HG03135 (cell line): ENCODE data around the gene G3BP1.
"Not testable (repeated sequence)": the region's sequence is repeated elsewhere in the genome, so short reads cannot be mapped to it uniquely, and the experiment has no call there.

Source experiments
- ATAC-seq: cut with Tn5 transposase; IDR thresholded peaks from one replicate; pipeline ENCODE4 v1.9.1; 2021; ENCODE audit warnings: mild to moderate bottlenecking, moderate library complexity; ENCODE audit not compliant: unreplicated experiment

G3BP1 gene

DNA sequence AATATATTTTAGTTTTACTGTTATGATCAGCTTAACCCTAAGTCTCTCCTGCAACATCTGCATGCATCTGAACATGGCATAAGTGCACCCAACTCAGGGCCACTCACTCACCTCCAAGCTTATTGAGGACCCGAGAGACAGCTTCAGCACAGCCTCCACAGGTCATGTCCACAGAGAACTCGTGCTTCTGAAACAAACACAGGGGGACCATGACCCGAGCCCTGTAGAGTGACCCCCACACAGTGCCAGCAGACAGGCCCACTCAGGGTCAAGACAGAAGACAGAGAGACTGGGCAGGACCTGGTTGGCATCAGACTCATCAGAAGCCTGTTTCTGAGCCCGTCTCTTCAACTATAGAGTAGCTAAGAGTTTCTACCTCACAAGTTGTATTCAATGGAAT, 20.2 kb upstream of the G3BP1 start:
- no peak for ATAC-seq

DNA sequence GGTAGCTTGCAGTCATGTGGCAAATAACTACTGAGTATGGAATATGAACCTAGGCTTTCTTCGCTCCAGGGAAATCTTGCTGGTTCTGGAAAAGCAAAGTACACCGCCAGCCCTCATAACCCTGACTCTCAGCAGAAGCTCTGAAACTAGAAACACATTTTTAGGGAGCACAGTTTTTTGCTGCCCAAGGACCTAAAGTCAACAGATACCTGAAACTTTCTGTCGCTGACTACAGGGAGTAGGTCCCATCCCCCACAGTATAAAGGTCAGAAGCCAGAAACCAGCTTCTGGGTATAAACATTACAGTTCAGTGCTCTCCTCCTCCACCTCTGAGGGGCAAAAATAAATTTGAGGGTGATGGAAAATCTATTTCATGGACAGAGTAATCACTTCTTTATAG, 16.4 kb upstream of the G3BP1 start:
- no peak for ATAC-seq

DNA sequence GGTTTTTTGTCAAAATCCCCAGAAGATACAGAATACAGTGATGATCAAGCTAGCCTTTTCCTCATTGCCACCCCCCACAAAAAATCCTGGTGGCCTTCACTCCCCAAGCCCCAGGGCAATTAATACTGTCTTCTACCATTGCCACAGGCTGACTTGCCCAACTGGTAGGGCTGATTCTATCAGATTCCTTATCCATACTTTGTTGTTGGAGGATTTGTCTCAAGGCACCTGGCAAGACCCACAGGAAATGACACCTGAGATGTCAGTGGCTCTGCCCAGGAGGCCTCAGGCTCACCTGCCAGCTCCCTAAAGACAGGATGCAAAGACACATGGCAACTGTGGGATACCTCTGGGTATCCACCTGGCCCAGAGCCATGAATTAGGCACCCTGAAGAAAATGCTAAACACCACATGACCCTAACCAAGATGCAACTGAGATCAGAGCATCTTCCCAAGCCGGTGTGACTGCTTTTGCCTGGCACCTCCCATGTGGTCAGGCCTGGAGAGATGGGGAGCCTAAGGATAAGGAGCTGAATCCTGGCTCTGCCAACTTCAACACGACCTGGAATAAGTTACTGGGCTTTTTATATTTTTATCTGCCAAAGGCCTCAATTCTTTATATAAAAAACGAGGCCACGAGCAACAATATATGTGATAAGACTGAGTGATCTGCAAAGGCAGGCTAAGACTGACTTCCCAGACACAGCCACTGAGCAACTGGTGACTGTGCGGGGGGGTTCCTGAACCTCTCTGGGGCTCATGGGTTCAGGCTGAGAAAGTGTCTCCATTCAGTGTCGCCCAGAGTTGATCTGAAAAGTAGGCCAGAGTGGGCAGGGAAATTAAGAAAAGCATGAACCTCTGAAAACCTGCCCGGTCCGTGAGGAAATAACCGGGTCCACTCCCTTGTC, 14.3 kb upstream of the G3BP1 start:
- no peak for ATAC-seq

- ATAC-seq, result peak; percentile 9
Measured at GRCh38 chr5:151758141-151758429, 13.7 kb upstream of the G3BP1 start.

- ATAC-seq, result peak; percentile 98
Measured at GRCh38 chr5:151758430-151759241, 13.1 kb upstream of the G3BP1 start, which contains the start of gene ATOX1. Gene ATOX1 (minus strand): TSS chr5:151758631. CDS start chr5:151758551, 80 bp downstream.

DNA sequence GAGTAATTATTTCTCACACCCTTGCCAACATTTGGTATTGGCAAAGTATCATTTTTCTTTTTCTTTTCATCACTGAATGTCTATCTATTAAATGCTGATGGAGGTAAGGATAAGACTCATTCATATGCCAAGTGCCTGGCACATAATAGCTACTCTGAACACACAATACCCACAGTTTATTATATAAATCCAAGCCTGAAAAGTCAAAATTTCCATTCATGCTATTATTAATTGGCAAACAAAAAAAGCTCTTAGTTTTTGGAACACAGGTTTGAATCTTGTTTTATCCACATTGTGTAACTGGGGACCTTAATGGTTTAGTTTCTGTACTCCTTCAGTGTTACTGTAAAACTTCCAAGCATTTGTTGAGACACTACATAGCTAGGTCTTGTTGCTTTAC, 7.0 kb upstream of the G3BP1 start:
- no peak for ATAC-seq

- ATAC-seq, result no peak
Measured at GRCh38 chr5:151766975-151767374, 4.8 kb upstream of the G3BP1 start.

- ATAC-seq, result peak; percentile 29
Measured at GRCh38 chr5:151770383-151771258, 1.1 kb upstream of the G3BP1 start.

DNA sequence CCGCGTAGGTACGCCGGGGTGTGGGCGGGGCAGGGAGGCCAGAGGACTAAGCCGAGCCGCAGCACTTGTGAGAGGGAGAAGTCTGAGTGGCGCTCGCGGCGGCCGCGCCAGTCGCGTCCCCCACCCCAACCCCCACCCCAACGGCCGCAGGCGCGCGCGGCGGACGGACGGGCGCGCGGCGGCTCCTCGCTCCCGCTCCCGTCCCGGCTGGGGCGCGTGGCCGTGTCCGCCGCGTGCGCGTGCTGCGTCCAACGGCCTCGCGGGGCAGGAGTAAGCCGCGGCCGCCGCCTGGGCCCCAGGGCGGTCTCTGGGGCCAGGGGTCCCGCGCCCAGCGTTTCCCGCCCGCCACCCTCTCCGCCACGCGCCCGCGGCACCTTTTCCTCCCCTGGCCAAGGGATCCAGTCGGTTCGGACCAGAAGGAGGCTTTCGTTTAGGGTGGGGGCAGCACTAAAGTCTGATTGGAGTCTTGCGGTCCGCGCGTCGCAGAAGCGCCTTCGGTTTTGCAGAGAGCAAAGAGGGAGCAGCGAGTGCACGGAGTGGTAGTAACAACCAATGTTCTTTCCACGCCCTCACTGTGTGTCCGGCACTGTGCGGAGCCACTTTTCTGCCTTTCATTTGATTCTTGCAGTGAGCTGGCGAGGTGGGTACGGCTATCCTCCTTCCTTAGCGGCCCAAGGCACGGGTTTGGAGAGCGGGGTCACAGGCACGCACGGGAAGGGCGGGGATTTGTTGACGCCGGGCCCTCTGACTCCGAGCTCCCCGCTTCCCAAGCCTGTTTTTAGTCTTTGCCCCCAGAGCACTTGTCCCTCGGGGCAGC, 483 bp downstream of the G3BP1 start:
- peak; percentile 10 for ATAC-seq

- ATAC-seq, result no peak
Measured at GRCh38 chr5:151772846-151773561, 1.2 kb downstream of the G3BP1 start.

GRCh38 chr5:151773951-151774350, 2.2 kb downstream of the G3BP1 start:
- no peak for ATAC-seq

GRCh38 chr5:151775025-151775606, 3.4 kb downstream of the G3BP1 start:
- no peak for ATAC-seq

DNA sequence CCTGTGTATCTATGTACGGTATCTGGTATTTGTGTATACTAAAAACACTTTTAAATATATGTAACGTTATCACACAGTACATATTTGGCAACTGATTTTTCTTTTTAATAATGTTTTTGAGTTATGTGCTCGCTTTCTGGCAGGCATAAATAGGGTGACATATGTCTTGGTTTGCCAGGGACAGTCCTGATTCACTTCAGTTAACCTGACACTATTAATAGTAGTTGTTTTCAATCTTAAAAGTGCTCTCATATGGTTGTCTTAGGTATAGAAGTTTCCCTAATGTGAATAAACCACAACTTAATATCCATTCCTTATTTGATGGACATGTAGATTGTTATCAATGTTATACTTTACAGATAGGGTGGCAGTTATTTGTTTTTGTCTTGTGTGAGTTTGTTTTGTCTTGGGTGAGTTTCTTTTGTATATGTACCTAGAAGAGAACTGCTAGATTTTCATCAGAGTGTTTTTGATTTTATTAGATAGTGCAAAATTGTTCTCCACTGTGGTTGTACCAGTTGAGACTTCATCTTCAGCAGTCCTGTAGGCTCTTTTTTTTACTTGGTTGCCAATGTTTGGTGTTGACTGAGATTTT, 7.9 kb downstream of the G3BP1 start:
- no peak for ATAC-seq

GRCh38 chr5:151780348-151780747, 8.6 kb downstream of the G3BP1 start:
- no peak for ATAC-seq

DNA sequence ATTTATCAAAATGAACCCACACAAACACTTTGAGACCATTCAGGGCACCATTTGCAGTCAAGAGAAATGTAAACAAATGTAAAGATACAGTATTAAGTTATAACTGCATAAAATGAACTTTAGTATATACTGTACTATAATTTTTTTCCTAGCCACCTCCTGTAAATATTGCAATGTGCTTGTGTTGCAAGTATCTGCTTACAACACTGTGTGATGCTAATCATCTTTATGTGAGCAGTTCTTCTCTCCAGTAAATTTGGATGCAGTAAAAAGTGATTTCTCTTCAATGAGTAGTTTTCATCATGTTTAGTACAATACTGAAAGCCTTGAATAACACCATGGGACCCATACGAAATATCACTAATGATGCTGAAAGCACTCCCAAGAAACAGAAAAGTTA, 9.4 kb downstream of the G3BP1 start:
- no peak for ATAC-seq

- ATAC-seq, result not testable (repeated sequence)
Measured at GRCh38 chr5:151783664-151784063, 11.9 kb downstream of the G3BP1 start.

DNA sequence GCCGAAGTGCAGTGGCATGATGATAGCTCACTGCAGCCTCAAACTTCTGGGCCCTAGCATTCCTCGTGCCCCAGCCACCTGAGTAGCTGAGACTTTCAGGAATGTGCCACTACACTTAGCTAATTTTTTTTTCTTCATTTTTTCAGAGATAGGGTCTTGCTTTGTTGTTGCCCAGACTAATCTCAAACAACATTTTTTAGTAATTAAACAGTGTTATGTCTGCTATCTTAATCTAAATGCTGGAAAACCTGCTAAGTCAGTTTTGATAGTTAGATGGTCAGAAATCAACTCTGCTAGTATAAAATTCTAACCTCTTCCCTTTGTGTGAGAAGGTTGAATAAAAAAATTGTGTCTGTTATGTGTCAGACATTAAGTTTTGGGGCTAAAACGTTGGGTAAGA, 12.4 kb downstream of the G3BP1 start:
- ATAC-seq, result no peak

GRCh38 chr5:151786468-151786867, 14.7 kb downstream of the G3BP1 start:
- ATAC-seq, result no peak

DNA sequence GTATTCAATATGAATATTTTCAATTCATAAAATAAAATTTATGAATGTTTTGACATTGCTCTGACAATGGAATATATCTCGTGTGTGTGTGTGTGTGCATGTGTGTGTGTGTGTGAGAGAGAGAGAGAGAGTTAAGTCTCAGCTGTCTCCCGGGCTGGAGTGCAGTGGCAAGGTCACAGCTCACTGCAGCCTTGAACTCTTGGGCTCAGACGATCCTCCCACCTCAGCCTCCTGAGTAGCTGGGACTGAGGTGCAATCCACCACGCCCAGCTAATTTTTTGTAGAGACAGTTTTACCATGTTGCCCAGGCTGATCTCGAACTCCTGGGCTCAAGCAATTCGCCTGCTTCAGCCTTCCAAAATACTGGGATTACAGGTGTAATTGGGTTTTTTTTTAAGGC, 16.1 kb downstream of the G3BP1 start:
- no peak for ATAC-seq
